ENCODE measurements around the gene GPRC5C. TPM values are rescaled to one million over a fixed set of nuclear protein-coding genes. Genes with fewer than 3 reads are reported as not detected.

Gene GPRC5C
- polyA plus RNA-seq, 1 donor from 2014 or later: 12.8 TPM

DNA sequence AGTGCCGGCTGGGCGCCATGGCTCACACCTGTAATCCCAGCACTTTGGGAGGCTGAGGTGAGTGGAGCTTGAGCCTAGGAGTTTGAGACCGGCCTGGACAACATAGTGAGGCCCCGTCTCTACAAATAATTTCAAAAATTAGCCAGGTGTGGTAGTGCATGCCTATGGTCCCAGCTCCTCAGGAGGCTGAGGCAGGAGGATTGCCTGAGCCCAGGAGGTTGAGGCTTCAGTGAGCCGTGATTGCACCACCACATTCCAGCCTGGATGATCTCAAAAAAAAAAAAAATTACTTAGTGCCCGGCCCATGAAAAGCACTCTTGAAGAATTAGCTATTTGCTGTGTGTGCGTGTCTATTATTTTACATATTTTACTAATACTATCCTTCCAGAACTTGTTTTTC lies 9.6 kb downstream of the GPRC5C start:
- no peaks in the 10 kb centered on the region for H3K9me3 ChIP-seq (ENCODE audit: low read length)
- H3K9ac ChIP-seq (ENCODE audit: low read length): no peak overlapping the region
- no peaks in the 10 kb centered on the region for H3F3A ChIP-seq (ENCODE audit: insufficient read depth, low read length, poor library complexity, severe bottlenecking)
- H3K27me3 ChIP-seq (ENCODE audit: insufficient read depth, low read depth, low read length): no peaks in the 10 kb centered on the region
- TF ChIP-seq, protein P1, sequence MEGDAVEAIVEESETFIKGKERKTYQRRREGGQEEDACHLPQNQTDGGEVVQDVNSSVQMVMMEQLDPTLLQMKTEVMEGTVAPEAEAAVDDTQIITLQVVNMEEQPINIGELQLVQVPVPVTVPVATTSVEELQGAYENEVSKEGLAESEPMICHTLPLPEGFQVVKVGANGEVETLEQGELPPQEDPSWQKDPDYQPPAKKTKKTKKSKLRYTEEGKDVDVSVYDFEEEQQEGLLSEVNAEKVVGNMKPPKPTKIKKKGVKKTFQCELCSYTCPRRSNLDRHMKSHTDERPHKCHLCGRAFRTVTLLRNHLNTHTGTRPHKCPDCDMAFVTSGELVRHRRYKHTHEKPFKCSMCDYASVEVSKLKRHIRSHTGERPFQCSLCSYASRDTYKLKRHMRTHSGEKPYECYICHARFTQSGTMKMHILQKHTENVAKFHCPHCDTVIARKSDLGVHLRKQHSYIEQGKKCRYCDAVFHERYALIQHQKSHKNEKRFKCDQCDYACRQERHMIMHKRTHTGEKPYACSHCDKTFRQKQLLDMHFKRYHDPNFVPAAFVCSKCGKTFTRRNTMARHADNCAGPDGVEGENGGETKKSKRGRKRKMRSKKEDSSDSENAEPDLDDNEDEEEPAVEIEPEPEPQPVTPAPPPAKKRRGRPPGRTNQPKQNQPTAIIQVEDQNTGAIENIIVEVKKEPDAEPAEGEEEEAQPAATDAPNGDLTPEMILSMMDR (IDR thresholded peaks at IDR 0.05; ENCODE audit: poor library complexity, severe bottlenecking): no peak
- TF ChIP-seq EP300 (conservative IDR thresholded peaks at IDR 0.05; ENCODE audit: poor library complexity, severe bottlenecking): no peak
- TF ChIP-seq MXI1 (conservative IDR thresholded peaks at IDR 0.05; ENCODE audit: poor library complexity, severe bottlenecking): no peak
- no peak for TF ChIP-seq SMC3 (conservative IDR thresholded peaks at IDR 0.05; ENCODE audit: poor library complexity)
- no peak for TF ChIP-seq EZH2 (IDR thresholded peaks at IDR 0.05; ENCODE audit: borderline replicate concordance, insufficient read depth, low read length, poor library complexity, severe bottlenecking)
- TF ChIP-seq TAF1 (IDR thresholded peaks at IDR 0.05; ENCODE audit: low read depth): no peak
- TF ChIP-seq, protein P2, sequence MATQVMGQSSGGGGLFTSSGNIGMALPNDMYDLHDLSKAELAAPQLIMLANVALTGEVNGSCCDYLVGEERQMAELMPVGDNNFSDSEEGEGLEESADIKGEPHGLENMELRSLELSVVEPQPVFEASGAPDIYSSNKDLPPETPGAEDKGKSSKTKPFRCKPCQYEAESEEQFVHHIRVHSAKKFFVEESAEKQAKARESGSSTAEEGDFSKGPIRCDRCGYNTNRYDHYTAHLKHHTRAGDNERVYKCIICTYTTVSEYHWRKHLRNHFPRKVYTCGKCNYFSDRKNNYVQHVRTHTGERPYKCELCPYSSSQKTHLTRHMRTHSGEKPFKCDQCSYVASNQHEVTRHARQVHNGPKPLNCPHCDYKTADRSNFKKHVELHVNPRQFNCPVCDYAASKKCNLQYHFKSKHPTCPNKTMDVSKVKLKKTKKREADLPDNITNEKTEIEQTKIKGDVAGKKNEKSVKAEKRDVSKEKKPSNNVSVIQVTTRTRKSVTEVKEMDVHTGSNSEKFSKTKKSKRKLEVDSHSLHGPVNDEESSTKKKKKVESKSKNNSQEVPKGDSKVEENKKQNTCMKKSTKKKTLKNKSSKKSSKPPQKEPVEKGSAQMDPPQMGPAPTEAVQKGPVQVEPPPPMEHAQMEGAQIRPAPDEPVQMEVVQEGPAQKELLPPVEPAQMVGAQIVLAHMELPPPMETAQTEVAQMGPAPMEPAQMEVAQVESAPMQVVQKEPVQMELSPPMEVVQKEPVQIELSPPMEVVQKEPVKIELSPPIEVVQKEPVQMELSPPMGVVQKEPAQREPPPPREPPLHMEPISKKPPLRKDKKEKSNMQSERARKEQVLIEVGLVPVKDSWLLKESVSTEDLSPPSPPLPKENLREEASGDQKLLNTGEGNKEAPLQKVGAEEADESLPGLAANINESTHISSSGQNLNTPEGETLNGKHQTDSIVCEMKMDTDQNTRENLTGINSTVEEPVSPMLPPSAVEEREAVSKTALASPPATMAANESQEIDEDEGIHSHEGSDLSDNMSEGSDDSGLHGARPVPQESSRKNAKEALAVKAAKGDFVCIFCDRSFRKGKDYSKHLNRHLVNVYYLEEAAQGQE (IDR thresholded peaks at IDR 0.05; ENCODE audit: borderline replicate concordance): no peak
- TF ChIP-seq RAD21 (conservative IDR thresholded peaks at IDR 0.05): no peak
- no peak for TF ChIP-seq POLR2AphosphoS5 (IDR thresholded peaks at IDR 0.05)
- H3K9me2 ChIP-seq (ENCODE audit: insufficient read depth, low read length): no peaks in the 10 kb centered on the region
- no peaks in the 10 kb centered on the region for H3K79me2 ChIP-seq (replicated peaks; ENCODE audit: insufficient read depth, low read length)
- no peaks in the 10 kb centered on the region for H4K20me1 ChIP-seq (ENCODE audit: insufficient read depth)
- H2AFZ ChIP-seq (ENCODE audit: low read depth, low read length): no peak overlapping the region
- H3K36me3 ChIP-seq (ENCODE audit: insufficient read depth, low read length): no peaks in the 10 kb centered on the region
- no peak overlapping the region for H3K4me3 ChIP-seq (ENCODE audit: low read length)
- H3K4me2 ChIP-seq (ENCODE audit: low read length): no peak overlapping the region
- no peak overlapping the region for H3K27ac ChIP-seq (ENCODE audit: low read length)

DNA sequence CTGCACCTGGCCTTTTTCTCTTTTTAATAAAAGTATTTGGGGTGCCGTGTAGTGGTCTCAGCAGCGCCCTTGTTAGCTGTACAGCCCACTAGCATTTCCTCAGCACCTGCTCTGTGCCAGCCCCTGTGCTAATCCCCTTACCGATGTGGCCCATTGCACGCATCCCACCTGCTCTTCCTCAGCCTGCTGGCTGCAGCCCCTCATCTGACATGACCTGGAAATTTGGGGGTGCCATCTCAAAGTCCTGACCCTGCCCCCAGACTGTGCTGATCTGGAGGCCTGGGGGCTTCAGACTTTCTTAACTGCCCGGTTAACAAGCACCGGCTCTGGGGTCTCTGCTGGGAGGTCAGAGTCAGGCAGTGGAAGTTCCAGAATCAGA lies 10.4 kb downstream of the GPRC5C start:
- H3K4me2 ChIP-seq (ENCODE audit: low read length): no peak overlapping the region
- H3K9me2 ChIP-seq (ENCODE audit: insufficient read depth, low read length): no peaks in the 10 kb centered on the region
- H4K20me1 ChIP-seq (ENCODE audit: insufficient read depth): no peaks in the 10 kb centered on the region
- no peaks in the 10 kb centered on the region for H3K79me2 ChIP-seq (replicated peaks; ENCODE audit: insufficient read depth, low read length)
- H3K4me3 ChIP-seq (ENCODE audit: low read length): no peak overlapping the region
- H3K9ac ChIP-seq (ENCODE audit: low read length): no peak overlapping the region
- H3F3A ChIP-seq (ENCODE audit: insufficient read depth, low read length, poor library complexity, severe bottlenecking): no peaks in the 10 kb centered on the region
- TF ChIP-seq POLR2AphosphoS5 (IDR thresholded peaks at IDR 0.05) (no peak), MXI1 (conservative IDR thresholded peaks at IDR 0.05; ENCODE audit: poor library complexity, severe bottlenecking) (no peak), SMC3 (conservative IDR thresholded peaks at IDR 0.05; ENCODE audit: poor library complexity) (no peak), TAF1 (IDR thresholded peaks at IDR 0.05; ENCODE audit: low read depth) (no peak), RAD21 (conservative IDR thresholded peaks at IDR 0.05) (no peak), EP300 (conservative IDR thresholded peaks at IDR 0.05; ENCODE audit: poor library complexity, severe bottlenecking) (no peak), EZH2 (IDR thresholded peaks at IDR 0.05; ENCODE audit: borderline replicate concordance, insufficient read depth, low read length, poor library complexity, severe bottlenecking) (no peak)
- TF ChIP-seq, protein P2 (IDR thresholded peaks at IDR 0.05; ENCODE audit: borderline replicate concordance): no peak
- TF ChIP-seq, protein P1 (IDR thresholded peaks at IDR 0.05; ENCODE audit: poor library complexity, severe bottlenecking): no peak
- no peaks in the 10 kb centered on the region for H3K27me3 ChIP-seq (ENCODE audit: insufficient read depth, low read depth, low read length)
- H2AFZ ChIP-seq (ENCODE audit: low read depth, low read length): no peak overlapping the region
- no peak overlapping the region for H3K27ac ChIP-seq (ENCODE audit: low read length)
- no peaks in the 10 kb centered on the region for H3K36me3 ChIP-seq (ENCODE audit: insufficient read depth, low read length)
- no peaks in the 10 kb centered on the region for H3K9me3 ChIP-seq (ENCODE audit: low read length)

Measured in neural cell (in vitro differentiated cells).